Endodermal cell (in vitro differentiated cells): ENCODE results near the gene KRT14. TPM values are rescaled to one million over a fixed set of nuclear protein-coding genes. Genes with fewer than 3 reads are reported as not detected.
A peak's percentile ranks its signal among the peaks of the same experiment; 100 is the strongest.

Experiments
- DNase-seq: peaks from one replicate; pipeline ENCODE4 v3.0.0-alpha.2; 2017
- H3K27ac ChIP-seq: 2 replicates; pipeline ENCODE4 v1.5.1; 2013; ENCODE audit warnings: mild to moderate bottlenecking, low read depth, low read length, moderate library complexity
- H3K27me3 ChIP-seq: 2 replicates; pipeline ENCODE4 v1.6.1; 2013; ENCODE audit warnings: mild to moderate bottlenecking, low read length, moderate library complexity; ENCODE audit not compliant: insufficient read depth, control insufficient read depth, poor library complexity, severe bottlenecking
- H3K36me3 ChIP-seq: 2 replicates; pipeline ENCODE4 v1.7.0; 2013; ENCODE audit warnings: mild to moderate bottlenecking, low read length, moderate library complexity; ENCODE audit not compliant: control insufficient read depth, insufficient read depth
- H3K4me1 ChIP-seq: one replicate; pipeline ENCODE4 v1.7.0; 2013; ENCODE audit warnings: low read length; ENCODE audit not compliant: control insufficient read depth, insufficient read depth
- H3K4me3 ChIP-seq: 2 replicates; pipeline ENCODE4 v1.5.1; 2013; ENCODE audit warnings: mild to moderate bottlenecking, low read length, moderate library complexity
- H3K9ac ChIP-seq: 2 replicates; pipeline ENCODE4 v1.6.1; 2013; ENCODE audit warnings: mild to moderate bottlenecking, low read length, moderate library complexity; ENCODE audit not compliant: poor library complexity, severe bottlenecking; ENCODE audit errors: extremely low read depth
- H3K9me3 ChIP-seq: 2 replicates; pipeline ENCODE4 v1.6.1; 2013; ENCODE audit warnings: mild to moderate bottlenecking, low read length, moderate library complexity; ENCODE audit not compliant: control insufficient read depth
- H3K27ac Mint-ChIP-seq: 2 replicates; pipeline ENCODE4 v1.8.0; 2020; ENCODE audit warnings: mixed read lengths
- H3K27me3 Mint-ChIP-seq: 2 replicates; pipeline ENCODE4 v1.8.0; 2021; ENCODE audit warnings: mild to moderate bottlenecking, mixed read lengths; ENCODE audit not compliant: insufficient read depth
- H3K36me3 Mint-ChIP-seq: 2 replicates; pipeline ENCODE4 v1.8.0; 2020; ENCODE audit warnings: low read depth, mixed read lengths
- H3K4me1 Mint-ChIP-seq: 2 replicates; pipeline ENCODE4 v1.8.0; 2020; ENCODE audit warnings: mixed read lengths
- H3K4me3 Mint-ChIP-seq: 2 replicates; pipeline ENCODE4 v1.8.0; 2020; ENCODE audit warnings: mild to moderate bottlenecking, moderate library complexity, mixed read lengths
- H3K9me3 Mint-ChIP-seq: 2 replicates; pipeline ENCODE4 v1.8.0; 2020; ENCODE audit warnings: mild to moderate bottlenecking, mixed read lengths
- CTCF ChIP-seq: fragments of 200-600 bp; sonication (generic); conservative IDR thresholded peaks from 2 replicates; pipeline ENCODE4 v1.5.0; 2021; ENCODE audit warnings: antibody characterized with exemption, mild to moderate bottlenecking
- WGBS, 2 experiments: methylation state at CpG; one replicate each; pipeline versions ENCODE4 v1.1.5 to v1.1.7; 2013; ENCODE audit warnings: missing lambda C conversion rate in 2 of 2, mixed read lengths in 1 of 2; ENCODE audit not compliant: insufficient coverage in 1 of 2, insufficient read length in 1 of 2; 5-methylcytosine and 5-hydroxymethylcytosine counted together
- total RNA-seq, 2 donors: library from RNA; stranded (reverse); fragmentation: NEBNext Ultra II Directional in 1 of 2; extraction: Animal tissue kit (Norgen Biotek cat#: 25700) in 1 of 2; gene quantifications; 2 replicates in 1 of 2; 3 replicates in 1 of 2; pipeline ENCODE4 v1.2.1, GENCODE V29; 2021

The KRT14 gene
- total RNA-seq, 2 donors from 2014 or later = not detected

GRCh38 chr17:41571561-41572434 lies 14.9 kb downstream of the KRT14 start, which contains the start of gene KRT9:
Gene KRT9, minus strand, starts transcription at chr17:41572059. Its CDS starts 67 bp downstream, at chr17:41571992.
- Histone ChIP-seq H3K9ac (no peak within 1 kb of the TSS), H3K4me3 (no peak within 1 kb of the TSS), H3K4me1 (no peaks in the 10 kb centered on the region), H3K9me3 (no peaks in the 10 kb centered on the region), H3K27ac (no peak within 1 kb of the TSS), H3K27me3 (peaks cover 21% of the 10 kb centered on the region), H3K36me3 (no peaks in the 10 kb centered on the region)
- no peaks in the 10 kb centered on the region for H3K9me3 Mint-ChIP-seq
- H3K4me1 Mint-ChIP-seq = peaks cover 9% of the 10 kb centered on the region
- 81 to 82% methylated on average over 10 to 24 of the region's 24 CpGs for WGBS, 2 experiments
- H3K27me3 Mint-ChIP-seq = peaks cover 68% of the 10 kb centered on the region
- H3K4me3 Mint-ChIP-seq = no peak within 1 kb of the TSS
- H3K36me3 Mint-ChIP-seq = no peaks in the 10 kb centered on the region
- H3K27ac Mint-ChIP-seq = no peak within 1 kb of the TSS
- peak; percentile 43 for DNase-seq
- no peak for TF ChIP-seq CTCF

- Histone ChIP-seq H3K36me3 (no peaks in the 10 kb centered on the region), H3K27ac (no peak overlapping the region), H3K9ac (no peak overlapping the region), H3K4me3 (no peak overlapping the region), H3K27me3 (peaks cover 26% of the 10 kb centered on the region), H3K9me3 (no peaks in the 10 kb centered on the region), H3K4me1 (peaks cover 11% of the 10 kb centered on the region)
- DNase-seq = no peak
- no peak for TF ChIP-seq CTCF
- Mint-ChIP-seq H3K27me3 (peaks cover 60% of the 10 kb centered on the region), H3K27ac (no peak overlapping the region), H3K36me3 (no peaks in the 10 kb centered on the region), H3K4me1 (peaks cover 18% of the 10 kb centered on the region), H3K9me3 (no peaks in the 10 kb centered on the region), H3K4me3 (no peak overlapping the region)
- WGBS, 2 experiments = 90 to 94% methylated on average over 3 to 6 of the region's 6 CpGs
These were observed 19.4 kb downstream of the KRT14 start for GRCh38 chr17:41567317-41567716.

- DNase-seq = no peak
- peaks cover 59% of the 10 kb centered on the region for H3K27me3 Mint-ChIP-seq
These were observed 21.4 kb downstream of the KRT14 start for GRCh38 chr17:41565338-41565737.

More at GRCh38 chr17:41565338-41565737, 21.4 kb downstream of the KRT14 start:
- Histone ChIP-seq H3K4me1 (peaks cover 11% of the 10 kb centered on the region), H3K27ac (no peak overlapping the region), H3K9ac (no peak overlapping the region), H3K27me3 (peaks cover 26% of the 10 kb centered on the region), H3K9me3 (no peaks in the 10 kb centered on the region), H3K4me3 (no peak overlapping the region), H3K36me3 (no peaks in the 10 kb centered on the region)
- no peak overlapping the region for H3K4me3 Mint-ChIP-seq
- H3K9me3 Mint-ChIP-seq = no peaks in the 10 kb centered on the region
- H3K36me3 Mint-ChIP-seq = no peaks in the 10 kb centered on the region
- H3K27ac Mint-ChIP-seq = no peak overlapping the region
- TF ChIP-seq CTCF = no peak
- H3K4me1 Mint-ChIP-seq = peaks cover 17% of the 10 kb centered on the region
